Keratinocyte (primary cell): Measurements from ENCODE around the gene SLC24A5. TPM values are rescaled to one million over a fixed set of nuclear protein-coding genes. Genes with fewer than 3 reads are reported as not detected.

Experiments
- DNase-seq: peaks from one replicate; pipeline ENCODE4 v3.0.0-alpha.2; 2011; ENCODE audit warnings: low read depth, missing footprints, low spot score
- FAIRE-seq: peaks from 2 replicates; lab custom pipeline; 2011; peaks lifted over from hg19 to GRCh38; lab: Jason Lieb, UNC
- H2AFZ ChIP-seq: 2 replicates; pipeline ENCODE4 v1.6.0; 2012; ENCODE audit warnings: low read length, control low read depth, inconsistent platforms; ENCODE audit not compliant: control insufficient read depth
- H3K27ac ChIP-seq: 2 replicates; pipeline ENCODE4 v1.5.1; 2011; ENCODE audit warnings: low read length; ENCODE audit not compliant: control insufficient read depth, insufficient read depth
- H3K27me3 ChIP-seq: 3 replicates; pipeline ENCODE4 v1.6.0; 2011; ENCODE audit warnings: low read length; ENCODE audit not compliant: control insufficient read depth, insufficient read depth; ENCODE audit errors: extremely low read depth
- H3K36me3 ChIP-seq, 2 experiments: 2 replicates in 1 of 2; 3 replicates in 1 of 2; pipeline ENCODE4 v1.5.1; 2011; ENCODE audit warnings: low read length in 2 of 2, mild to moderate bottlenecking in 1 of 2; ENCODE audit not compliant: control insufficient read depth in 2 of 2, insufficient read depth in 2 of 2; ENCODE audit errors: extremely low read depth in 1 of 2
- H3K4me1 ChIP-seq: 3 replicates; pipeline ENCODE4 v1.5.1; 2011; ENCODE audit warnings: low read length; ENCODE audit not compliant: control insufficient read depth, insufficient read depth; ENCODE audit errors: extremely low read depth
- H3K4me2 ChIP-seq: 3 replicates; pipeline ENCODE4 v1.6.0; 2011; ENCODE audit warnings: low read depth, low read length; ENCODE audit not compliant: control insufficient read depth, insufficient read depth; ENCODE audit errors: extremely low read depth
- H3K4me3 ChIP-seq, 3 experiments: fragments of 200-600 bp in 1 of 3; sonication (generic) in 1 of 3; 2 replicates in 2 of 3; 3 replicates in 1 of 3; pipeline ENCODE4 v1.5.1; 2011 to 2016; ENCODE audit warnings: low read length in 3 of 3, mild to moderate bottlenecking in 3 of 3, control low read depth in 2 of 3, inconsistent platforms in 1 of 3, low read depth in 1 of 3, mixed read lengths in 1 of 3, mixed run types in 1 of 3, moderate library complexity in 1 of 3; ENCODE audit not compliant: control insufficient read depth in 2 of 3, insufficient read depth in 2 of 3; ENCODE audit errors: extremely low read depth in 1 of 3
- H3K79me2 ChIP-seq: 2 replicates; pipeline ENCODE4 v1.6.0; 2012; ENCODE audit warnings: low read length; ENCODE audit not compliant: control insufficient read depth, insufficient read depth
- H3K9ac ChIP-seq: 3 replicates; pipeline ENCODE4 v1.6.0; 2011; ENCODE audit warnings: low read length; ENCODE audit not compliant: control insufficient read depth, insufficient read depth; ENCODE audit errors: extremely low read depth
- H3K9me1 ChIP-seq: 3 replicates; pipeline ENCODE4 v1.6.0; 2011; ENCODE audit warnings: low read length; ENCODE audit not compliant: control insufficient read depth, insufficient read depth; ENCODE audit errors: extremely low read depth
- H3K9me3 ChIP-seq: 2 replicates; pipeline ENCODE4 v1.5.1; 2012; ENCODE audit warnings: low read depth, low read length; ENCODE audit not compliant: control insufficient read depth
- H4K20me1 ChIP-seq: 3 replicates; pipeline ENCODE4 v1.6.0; 2011; ENCODE audit warnings: low read length; ENCODE audit not compliant: control insufficient read depth, insufficient read depth; ENCODE audit errors: extremely low read depth
- EZH2 ChIP-seq: IDR thresholded peaks from one replicate; pipeline ENCODE4 v1.6.1; 2012; ENCODE audit warnings: inconsistent platforms, mild to moderate bottlenecking, low read length, moderate library complexity
- dilution Hi-C: fragments of 300-500 bp; cut with MboI; formaldehyde crosslinking; loops from one replicate; pipeline ENCODE4 v1.7.0; 2020; ENCODE audit warnings: low sequenced_read_pairs; ENCODE audit not compliant: extremely low pct_ligation_motif_present
- polyA plus RNA-seq, 5 experiments: library from polyadenylated mRNA; depleted of rRNA in 3 of 5; stranded (reverse) in 3 of 5; stranded (forward) in 1 of 5; unstranded in 1 of 5; fragments of >200 nt; gene quantifications; 1 replicate in 1 of 5; 2 replicates in 3 of 5; 3 replicates in 1 of 5; pipeline versions ENCODE4 v1.2.1 to v1.2.3, GENCODE V29; 2011 to 2012; ENCODE audit warnings: missing spikeins in 2 of 5, low read depth in 1 of 5, low replicate concordance in 1 of 5
- TF ChIP-seq, protein P1 (sequence below), 3 experiments: IDR thresholded peaks in 1 of 3; conservative IDR thresholded peaks in 1 of 3; optimal IDR thresholded peaks in 1 of 3; 2 replicates in 2 of 3; 3 replicates in 1 of 3; pipeline versions ENCODE3 to v1.5.1; 2011; ENCODE audit warnings: low read length in 3 of 3, mild to moderate bottlenecking in 3 of 3, moderate library complexity in 2 of 3, control low read depth in 1 of 3, inconsistent platforms in 1 of 3; ENCODE audit not compliant: insufficient read depth in 2 of 3; ENCODE audit errors: extremely low read depth in 1 of 3

SLC24A5 gene
- polyA plus RNA-seq, 1 donor (not counting 4 experiments of a cell fraction or from before 2014, with no cell fraction given), result 0.04 TPM

DNA sequence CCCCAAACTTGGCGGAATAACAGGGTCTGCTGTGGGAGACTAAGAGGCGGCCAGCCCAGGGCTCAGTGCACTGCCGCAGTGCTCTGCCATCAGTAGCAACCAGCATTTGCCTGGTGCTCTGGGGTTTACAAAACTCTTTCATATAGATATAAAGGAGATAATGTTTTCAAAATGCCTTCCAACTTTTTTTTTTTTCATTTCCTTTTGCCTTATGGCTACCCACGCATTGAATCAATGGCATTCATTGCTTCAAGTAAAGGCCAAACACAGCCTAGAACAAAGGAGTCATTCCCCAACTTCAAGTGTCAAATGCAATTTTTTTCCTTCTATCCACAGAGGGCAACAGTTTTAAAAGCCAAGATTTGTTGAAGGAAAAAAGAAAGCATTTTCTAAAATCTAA lies 11.6 kb upstream of the SLC24A5 start:
- no peak overlapping the region for H3K4me2 ChIP-seq
- FAIRE-seq (no peak), DNase-seq (no peak)
- H2AFZ ChIP-seq, result no peak overlapping the region
- H3K4me3 ChIP-seq, result no peak overlapping the region
- TF ChIP-seq, protein P1, sequence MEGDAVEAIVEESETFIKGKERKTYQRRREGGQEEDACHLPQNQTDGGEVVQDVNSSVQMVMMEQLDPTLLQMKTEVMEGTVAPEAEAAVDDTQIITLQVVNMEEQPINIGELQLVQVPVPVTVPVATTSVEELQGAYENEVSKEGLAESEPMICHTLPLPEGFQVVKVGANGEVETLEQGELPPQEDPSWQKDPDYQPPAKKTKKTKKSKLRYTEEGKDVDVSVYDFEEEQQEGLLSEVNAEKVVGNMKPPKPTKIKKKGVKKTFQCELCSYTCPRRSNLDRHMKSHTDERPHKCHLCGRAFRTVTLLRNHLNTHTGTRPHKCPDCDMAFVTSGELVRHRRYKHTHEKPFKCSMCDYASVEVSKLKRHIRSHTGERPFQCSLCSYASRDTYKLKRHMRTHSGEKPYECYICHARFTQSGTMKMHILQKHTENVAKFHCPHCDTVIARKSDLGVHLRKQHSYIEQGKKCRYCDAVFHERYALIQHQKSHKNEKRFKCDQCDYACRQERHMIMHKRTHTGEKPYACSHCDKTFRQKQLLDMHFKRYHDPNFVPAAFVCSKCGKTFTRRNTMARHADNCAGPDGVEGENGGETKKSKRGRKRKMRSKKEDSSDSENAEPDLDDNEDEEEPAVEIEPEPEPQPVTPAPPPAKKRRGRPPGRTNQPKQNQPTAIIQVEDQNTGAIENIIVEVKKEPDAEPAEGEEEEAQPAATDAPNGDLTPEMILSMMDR (optimal IDR thresholded peaks at IDR 0.05 in 1 of 3, IDR thresholded peaks at IDR 0.05 in 1 of 3, conservative IDR thresholded peaks at IDR 0.05 in 1 of 3; ENCODE audit: extremely low read depth in 1 of 3, insufficient read depth in 2 of 3, low read length in 3 of 3), result no peak
- no peak for TF ChIP-seq EZH2
- no peaks in the 10 kb centered on the region for H3K36me3 ChIP-seq
- H3K9ac ChIP-seq, result no peak overlapping the region
- H3K9me3 ChIP-seq, result no peaks in the 10 kb centered on the region
- H3K27ac ChIP-seq, result no peak overlapping the region
- dilution Hi-C loops, result no loop called here
- no peaks in the 10 kb centered on the region for H3K27me3 ChIP-seq
- no peaks in the 10 kb centered on the region for H3K79me2 ChIP-seq
- H4K20me1 ChIP-seq, result no peaks in the 10 kb centered on the region
- no peaks in the 10 kb centered on the region for H3K9me1 ChIP-seq
- H3K4me1 ChIP-seq, result no peaks in the 10 kb centered on the region

DNA sequence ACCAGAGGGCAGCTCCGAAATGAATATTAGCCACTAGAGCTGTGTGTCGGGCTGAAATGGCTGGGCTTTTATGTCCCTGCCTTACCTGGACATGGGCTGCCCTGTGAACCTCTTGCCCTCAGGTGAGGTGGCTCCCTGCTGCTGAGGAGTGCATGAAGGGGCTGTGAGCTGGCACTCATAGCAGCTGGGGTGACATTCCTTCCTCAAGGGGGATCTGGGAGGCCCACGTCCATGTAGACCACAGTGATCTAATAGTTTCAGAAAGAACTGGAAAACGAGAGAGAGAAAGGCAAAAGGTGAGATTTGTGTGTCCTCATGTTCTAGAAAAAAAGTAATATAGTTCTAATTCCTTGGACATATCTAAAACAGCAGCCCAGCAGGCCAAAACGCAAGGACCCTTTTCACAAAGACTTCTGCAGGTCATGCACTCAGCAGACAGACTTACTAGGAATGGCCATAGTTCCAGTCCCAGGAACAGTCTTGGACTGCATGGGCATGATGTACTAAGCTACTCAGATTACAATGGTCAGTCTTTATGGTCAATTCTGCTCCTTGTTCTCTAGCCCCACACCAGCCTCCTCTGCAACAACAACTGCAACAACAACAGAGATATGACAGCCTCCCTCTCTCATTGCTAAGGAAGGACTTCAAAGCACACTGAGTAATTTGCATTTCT lies 10.8 kb upstream of the SLC24A5 start:
- no peaks in the 10 kb centered on the region for H3K4me1 ChIP-seq
- H3K36me3 ChIP-seq, result no peaks in the 10 kb centered on the region
- no peaks in the 10 kb centered on the region for H4K20me1 ChIP-seq
- H3K27ac ChIP-seq, result no peak overlapping the region
- no peak for TF ChIP-seq EZH2
- TF ChIP-seq, protein P1 (optimal IDR thresholded peaks at IDR 0.05 in 1 of 3, IDR thresholded peaks at IDR 0.05 in 1 of 3, conservative IDR thresholded peaks at IDR 0.05 in 1 of 3; ENCODE audit: extremely low read depth in 1 of 3, insufficient read depth in 2 of 3, low read length in 3 of 3), result no peak
- no peaks in the 10 kb centered on the region for H3K9me3 ChIP-seq
- H3K79me2 ChIP-seq, result no peaks in the 10 kb centered on the region
- dilution Hi-C loops, result no loop called here
- H3K9ac ChIP-seq, result no peak overlapping the region
- H2AFZ ChIP-seq, result no peak overlapping the region
- H3K4me3 ChIP-seq, result no peak overlapping the region
- DNase-seq (no peak), FAIRE-seq (no peak)
- no peaks in the 10 kb centered on the region for H3K27me3 ChIP-seq
- H3K9me1 ChIP-seq, result no peaks in the 10 kb centered on the region
- no peak overlapping the region for H3K4me2 ChIP-seq
